HG02970 (cell line): ENCODE data around the gene ITIH4.

Experiments used
- ATAC-seq: cut with Tn5 transposase; IDR thresholded peaks from one replicate; pipeline ENCODE4 v1.9.1; 2021; ENCODE audit warnings: mild to moderate bottlenecking, moderate library complexity, moderate number of reproducible peaks; ENCODE audit not compliant: unreplicated experiment, low FRiP score

The ITIH4 gene

GRCh38 chr3:52805270-52806039 lies 25.0 kb downstream of the ITIH4 start:
- no peak for ATAC-seq

DNA sequence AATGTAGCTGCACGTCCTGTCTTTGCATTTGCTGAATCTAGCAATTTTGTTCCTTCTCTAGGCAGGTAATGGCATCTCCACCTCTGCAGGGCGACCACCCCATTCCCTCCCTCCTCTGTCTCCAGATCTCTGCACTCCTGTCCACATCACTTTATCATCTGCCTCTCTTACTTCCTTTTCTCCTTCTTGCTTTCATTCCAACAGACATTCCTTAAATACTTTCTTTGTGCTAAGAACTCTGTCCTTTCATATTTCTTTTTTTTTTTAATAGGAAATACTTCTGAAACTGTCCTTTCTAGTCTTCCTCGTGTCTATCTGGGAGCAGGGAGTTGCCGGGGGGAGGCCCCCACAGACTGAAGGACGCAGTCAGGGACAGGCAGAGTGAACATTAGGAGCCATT lies 28.6 kb downstream of the ITIH4 start:
- ATAC-seq = no peak

- ATAC-seq = no peak
These were observed 30.4 kb downstream of the ITIH4 start for GRCh38 chr3:52800079-52800478.

- ATAC-seq = no peak
These were observed 31.4 kb downstream of the ITIH4 start for GRCh38 chr3:52798978-52799476.

GRCh38 chr3:52798376-52798977 lies 32.0 kb downstream of the ITIH4 start:
- ATAC-seq = no peak

DNA sequence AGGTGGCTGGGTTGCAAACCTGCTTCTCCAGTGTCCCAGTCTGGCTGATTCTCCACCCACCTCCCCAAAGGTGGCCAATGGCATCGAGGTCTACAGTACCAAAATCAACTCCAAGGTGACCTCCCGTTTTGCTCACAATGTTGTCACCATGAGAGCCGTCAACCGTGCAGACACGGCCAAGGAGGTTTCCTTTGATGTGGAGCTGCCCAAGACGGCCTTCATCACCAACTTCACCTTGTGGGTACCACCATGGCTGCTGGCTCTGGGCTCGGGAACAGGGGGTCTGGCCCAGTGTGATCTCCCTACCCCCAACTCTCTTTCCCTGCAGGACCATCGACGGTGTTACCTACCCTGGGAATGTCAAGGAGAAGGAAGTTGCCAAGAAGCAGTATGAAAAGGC lies 34.1 kb downstream of the ITIH4 start:
- no peak for ATAC-seq

GRCh38 chr3:52795298-52795900 lies 35.1 kb downstream of the ITIH4 start:
- no peak for ATAC-seq

DNA sequence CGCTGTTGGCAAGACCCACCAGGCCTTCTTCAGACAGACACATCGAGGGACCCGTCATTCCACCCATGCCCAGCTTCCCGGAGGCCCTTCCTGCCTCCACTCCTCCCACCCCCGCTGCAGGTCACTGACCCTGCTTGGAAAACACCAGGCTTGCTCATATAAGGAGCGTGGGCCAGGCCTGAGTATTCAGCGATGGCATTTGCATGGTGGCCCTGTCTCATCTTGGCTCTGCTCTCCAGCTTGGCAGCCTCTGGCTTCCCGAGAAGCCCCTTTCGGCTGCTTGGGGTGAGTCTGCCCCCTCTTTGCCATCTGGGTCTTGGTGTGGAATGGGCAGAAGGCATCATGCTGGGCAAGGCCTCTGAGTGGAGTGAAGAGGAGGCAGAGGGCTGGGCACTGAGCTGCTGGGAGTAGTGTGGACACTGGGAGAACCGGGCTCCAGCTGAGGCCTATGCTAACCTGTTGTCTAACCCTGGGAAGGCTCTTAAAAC lies 35.8 kb downstream of the ITIH4 start, which contains the start of gene ITIH3:
Gene ITIH3 (plus strand): TSS at position 185 of the 488 bp plus-strand sequence. CDS start 8 bp downstream, at position 193.
- ATAC-seq = no peak

DNA sequence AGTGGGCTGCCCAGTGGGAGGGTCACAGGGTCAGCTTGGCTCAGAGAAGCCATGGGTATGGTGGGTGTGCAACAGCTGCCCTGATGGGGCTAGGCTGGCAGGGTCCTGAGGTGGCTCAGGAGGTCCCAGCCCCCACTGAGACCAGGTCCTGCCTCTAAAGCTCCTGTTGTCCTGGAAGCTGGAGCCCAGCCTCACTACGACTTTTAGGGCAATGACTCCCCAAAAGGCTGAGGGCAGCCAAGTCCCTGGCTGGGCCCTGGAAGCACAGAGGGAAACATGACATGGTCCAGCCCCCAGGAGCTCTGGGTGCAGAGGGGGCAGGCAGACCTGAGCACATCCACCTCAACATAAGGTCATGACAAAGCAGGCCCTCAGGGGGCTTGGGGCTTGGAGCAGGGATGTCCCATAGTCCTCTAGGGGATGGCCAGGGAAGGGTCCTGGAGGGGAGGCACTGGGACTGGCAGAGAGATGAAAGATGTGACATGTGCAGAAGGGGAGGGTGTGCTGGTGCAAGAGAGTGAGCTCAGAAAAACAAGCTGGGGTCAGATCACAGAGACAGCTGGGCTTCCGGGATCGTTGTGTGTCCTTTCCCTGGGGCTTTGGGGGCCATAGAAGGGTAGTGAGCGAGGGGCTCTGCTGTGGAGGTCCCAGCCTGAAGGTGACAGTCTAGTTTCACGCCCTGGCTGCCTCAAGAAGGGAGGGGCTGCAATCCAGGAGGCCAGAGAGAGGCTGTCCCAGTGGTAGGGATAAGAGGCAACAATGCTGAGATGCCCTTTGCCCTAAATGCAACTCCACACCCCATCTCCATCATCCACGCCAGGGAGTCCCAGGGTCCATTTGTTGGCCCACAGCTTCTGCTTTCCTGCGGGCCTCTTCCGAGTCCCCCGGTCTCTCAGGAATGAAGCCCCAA lies 36.5 kb downstream of the ITIH4 start:
- no peak for ATAC-seq

DNA sequence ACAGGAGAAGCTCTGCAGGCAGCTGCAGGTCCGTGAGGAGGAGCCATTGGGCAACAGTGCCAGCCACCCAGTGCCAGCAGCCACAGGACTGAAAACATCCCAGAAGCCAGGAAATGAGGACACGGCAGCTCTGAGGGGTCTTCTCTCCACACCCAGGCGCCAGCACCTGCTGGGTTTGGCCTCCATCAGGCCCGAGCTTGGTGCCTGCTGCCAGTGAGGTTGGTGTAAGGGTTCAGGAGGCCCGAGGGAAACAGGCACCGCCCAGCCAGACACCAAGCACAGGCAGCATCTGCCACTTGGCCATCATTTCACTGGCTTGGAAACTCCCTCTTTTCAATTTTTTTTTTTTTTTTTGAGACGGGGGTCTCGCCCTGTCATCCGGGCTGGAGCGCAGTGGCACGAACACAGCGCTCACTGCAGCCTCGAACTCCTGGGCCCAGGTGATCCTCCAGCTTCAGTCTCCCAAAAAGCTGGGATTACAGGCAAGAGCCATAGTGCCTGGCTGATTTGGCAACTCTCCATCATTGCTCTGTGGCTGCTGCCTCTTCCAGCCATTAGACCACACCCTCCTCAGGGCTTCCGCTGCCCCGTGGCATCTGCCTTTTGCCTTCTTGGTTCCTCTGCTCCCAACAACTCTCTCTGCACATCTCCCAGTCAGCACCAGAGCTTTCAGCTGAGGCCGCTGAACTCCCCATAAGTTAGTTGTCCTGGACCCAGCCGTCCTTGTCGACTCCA lies 37.3 kb downstream of the ITIH4 start:
- ATAC-seq = no peak

DNA sequence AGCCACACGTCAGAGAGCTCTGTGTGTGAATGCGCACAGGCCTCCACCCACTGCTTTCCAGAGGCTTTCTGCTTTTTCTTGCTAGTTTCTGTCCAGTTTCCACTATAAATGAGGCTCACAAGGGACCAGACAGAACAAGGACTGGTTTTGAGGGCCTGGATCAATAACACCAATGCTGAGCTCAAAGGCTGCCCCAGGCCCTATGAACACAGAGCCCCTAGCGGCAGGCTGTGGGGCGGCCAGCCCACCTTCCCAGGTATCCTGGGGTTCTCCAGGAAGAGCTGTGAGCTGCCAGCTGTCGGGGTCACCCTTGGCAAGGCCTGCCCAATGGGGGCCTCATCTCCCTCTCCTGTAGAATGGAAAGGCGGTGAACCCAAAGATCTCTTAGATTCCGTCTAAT lies 38.1 kb downstream of the ITIH4 start:
- ATAC-seq = no peak

GRCh38 chr3:52791928-52792327 lies 38.5 kb downstream of the ITIH4 start:
- ATAC-seq = no peak

DNA sequence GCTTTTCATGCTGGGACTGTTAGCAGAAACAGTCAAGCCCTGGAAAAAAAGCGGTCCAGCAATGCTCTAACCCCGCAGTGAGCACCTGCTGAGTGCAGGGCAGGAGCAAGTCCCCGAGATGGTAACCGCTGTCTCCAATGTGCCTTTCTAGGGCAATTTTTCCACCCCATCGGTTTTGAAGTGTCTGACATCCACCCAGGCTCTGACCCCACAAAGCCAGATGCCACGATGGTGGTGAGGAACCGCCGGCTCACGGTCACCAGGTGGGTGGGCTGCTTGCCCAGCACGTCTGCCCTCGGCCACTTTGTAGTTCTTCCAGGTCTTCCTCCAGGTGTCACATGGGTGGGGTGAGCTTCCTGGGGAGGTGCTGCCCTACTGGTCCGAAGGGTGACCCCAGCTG lies 39.1 kb downstream of the ITIH4 start:
- ATAC-seq = no peak

DNA sequence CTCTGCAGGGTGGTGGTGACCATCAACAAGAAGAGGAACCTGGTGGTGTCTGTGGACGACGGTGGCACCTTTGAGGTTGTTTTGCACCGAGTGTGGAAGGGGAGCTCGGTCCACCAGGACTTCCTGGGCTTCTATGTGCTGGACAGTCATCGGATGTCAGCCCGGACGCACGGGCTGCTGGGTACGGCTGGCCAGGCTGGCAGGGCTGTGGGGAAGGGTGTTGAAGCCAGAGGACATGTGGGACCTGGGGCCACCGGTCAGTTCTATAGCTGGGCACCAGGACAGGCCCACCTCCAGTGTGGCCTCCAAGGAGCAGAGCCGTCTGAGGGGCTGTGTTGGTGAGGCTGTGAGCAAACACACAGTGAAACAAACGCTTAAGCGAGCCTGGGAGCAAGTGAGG lies 39.7 kb downstream of the ITIH4 start:
- no peak for ATAC-seq

- ATAC-seq = no peak
These were observed 40.1 kb downstream of the ITIH4 start for GRCh38 chr3:52790337-52790736.

DNA sequence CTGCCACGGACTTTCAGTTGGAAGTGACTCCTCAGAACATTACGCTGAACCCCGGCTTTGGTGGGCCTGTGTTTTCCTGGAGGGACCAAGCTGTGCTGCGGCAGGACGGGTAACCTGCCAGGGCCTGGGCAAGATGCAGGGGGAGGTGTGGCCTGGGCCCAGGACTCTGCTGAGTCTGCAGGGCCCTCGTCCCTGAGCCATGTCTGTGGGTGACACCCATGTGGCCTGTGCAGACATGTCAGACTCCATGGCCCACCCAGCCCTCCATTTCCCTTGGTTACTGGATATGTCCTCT lies 40.8 kb downstream of the ITIH4 start:
- ATAC-seq = no peak

- ATAC-seq = no peak
These were observed 41.4 kb downstream of the ITIH4 start for GRCh38 chr3:52788890-52789745.

- no peak for ATAC-seq
These were observed 42.5 kb downstream of the ITIH4 start for GRCh38 chr3:52787672-52788625.
